Liver (tissue), 9 donors: ENCODE measurements around the gene CUEDC1. TPM values are rescaled to one million over a fixed set of nuclear protein-coding genes. Genes with fewer than 3 reads are reported as not detected.

Source experiments
- DNase-seq: peaks from one replicate; pipeline ENCODE4 v3.0.0-alpha.2; 2017; ENCODE audit warnings: low spot score
- H3K27ac ChIP-seq, 2 donors: one replicate each; pipeline ENCODE4 v1.7.0; 2013; ENCODE audit warnings: inconsistent platforms in 2 of 2, low read length in 2 of 2, control low read depth in 1 of 2, low read depth in 1 of 2, mild to moderate bottlenecking in 1 of 2
- H3K27me3 ChIP-seq, 4 donors: one replicate each; pipeline versions ENCODE4 v1.6.1 to v1.7.0; 2013; ENCODE audit warnings: low read length in 3 of 4, inconsistent platforms in 1 of 4, mild to moderate bottlenecking in 1 of 4, moderate library complexity in 1 of 4; ENCODE audit not compliant: control insufficient read depth in 4 of 4, insufficient read depth in 4 of 4
- H3K36me3 ChIP-seq, 4 donors: one replicate each; pipeline versions ENCODE4 v1.6.1 to v1.7.0; 2013; ENCODE audit warnings: low read length in 3 of 4, mild to moderate bottlenecking in 3 of 4, low read depth in 1 of 4, moderate library complexity in 1 of 4; ENCODE audit not compliant: control insufficient read depth in 4 of 4, insufficient read depth in 3 of 4
- H3K4me1 ChIP-seq, 4 donors: one replicate each; pipeline versions ENCODE4 v1.6.1 to v1.7.0; 2013; ENCODE audit warnings: low read length in 3 of 4, mild to moderate bottlenecking in 3 of 4, moderate library complexity in 1 of 4; ENCODE audit not compliant: control insufficient read depth in 4 of 4, insufficient read depth in 4 of 4
- H3K4me3 ChIP-seq, 3 donors: one replicate each; pipeline versions ENCODE4 v1.6.1 to v1.7.0; 2013; ENCODE audit warnings: low read length in 3 of 3, control low read depth in 1 of 3, low read depth in 1 of 3, mild to moderate bottlenecking in 1 of 3
- H3K9ac ChIP-seq, 2 donors: one replicate each; pipeline ENCODE4 v1.7.0; 2013; ENCODE audit warnings: low read length in 2 of 2, mild to moderate bottlenecking in 2 of 2, moderate library complexity in 2 of 2, control low read depth in 1 of 2, low read depth in 1 of 2
- H3K9me3 ChIP-seq, 4 donors: one replicate each; pipeline versions ENCODE4 v1.6.1 to v1.7.0; 2013; ENCODE audit warnings: low read length in 3 of 4; ENCODE audit not compliant: control insufficient read depth in 4 of 4
- ATF3 ChIP-seq: IDR thresholded peaks from 2 replicates; pipeline ENCODE4 v1.6.1; 2016; ENCODE audit warnings: antibody characterized with exemption
- CTCF ChIP-seq: fragments of 150-350 bp; IDR thresholded peaks from 2 replicates; pipeline ENCODE4 v1.5.1; 2017; ENCODE audit warnings: improper control_type of control experiment, low read depth, low read length; ENCODE audit not compliant: missing input control
- EGR1 ChIP-seq, 2 donors: IDR thresholded peaks; 2 replicates each; pipeline ENCODE4 v1.6.1; 2016 to 2018; ENCODE audit warnings: antibody characterized with exemption in 2 of 2, low read depth in 2 of 2
- FOXA2 ChIP-seq: IDR thresholded peaks from 2 replicates; pipeline ENCODE4 v1.6.1; 2016; ENCODE audit warnings: antibody characterized with exemption
- HNF4A ChIP-seq, 2 donors: conservative IDR thresholded peaks; 2 replicates each; pipeline ENCODE4 v1.6.1; 2016; ENCODE audit warnings: antibody characterized with exemption in 2 of 2, mild to moderate bottlenecking in 2 of 2
- HNF4G ChIP-seq: IDR thresholded peaks from 2 replicates; pipeline ENCODE4 v1.6.1; 2016; ENCODE audit warnings: antibody characterized with exemption
- JUND ChIP-seq, 2 donors: IDR thresholded peaks; 2 replicates each; pipeline ENCODE4 v1.6.1; 2016; ENCODE audit warnings: antibody characterized with exemption in 2 of 2
- NR2F2 ChIP-seq: IDR thresholded peaks from 2 replicates; pipeline ENCODE4 v1.6.1; 2016; ENCODE audit warnings: antibody characterized with exemption
- RAD21 ChIP-seq, 2 donors: IDR thresholded peaks; 2 replicates each; pipeline ENCODE4 v1.6.1; 2016; ENCODE audit warnings: antibody characterized with exemption in 2 of 2, mild to moderate bottlenecking in 2 of 2
- REST ChIP-seq: IDR thresholded peaks from 2 replicates; pipeline ENCODE4 v1.6.1; 2016; ENCODE audit warnings: antibody characterized with exemption, mild to moderate bottlenecking
- RXRA ChIP-seq, 2 donors: IDR thresholded peaks; 2 replicates each; pipeline ENCODE4 v1.6.1; 2017 to 2018; ENCODE audit warnings: antibody characterized with exemption in 2 of 2, mild to moderate bottlenecking in 1 of 2
- SP1 ChIP-seq: IDR thresholded peaks from 2 replicates; pipeline ENCODE4 v1.6.1; 2018; ENCODE audit warnings: antibody characterized with exemption, mild to moderate bottlenecking
- TAF1 ChIP-seq: conservative IDR thresholded peaks from 2 replicates; pipeline ENCODE4 v1.6.1; 2016; ENCODE audit warnings: antibody characterized with exemption, mild to moderate bottlenecking
- YY1 ChIP-seq: IDR thresholded peaks from 2 replicates; pipeline ENCODE4 v1.6.1; 2016; ENCODE audit warnings: antibody characterized with exemption, mild to moderate bottlenecking
- WGBS: extraction: QIAGEN DNeasy Blood & Tissue Kit; methylation state at CpG from one replicate; pipeline ENCODE4 v1.1.7; 2013; 5-methylcytosine and 5-hydroxymethylcytosine counted together
- polyA plus RNA-seq, 2 donors: library from polyadenylated mRNA; stranded (reverse) in 1 of 2; unstranded in 1 of 2; fragments of 200-250 nt in 1 of 2; fragments of >200 nt in 1 of 2; fragmentation: Nextera tagmentation in 1 of 2; extraction: Ambion mirVana in 1 of 2; gene quantifications; one replicate each; pipeline versions ENCODE4 v1.2.1 to v1.2.3, GENCODE V29; 2013 to 2015
- total RNA-seq, 2 donors: library from RNA; depleted of rRNA; stranded (reverse); fragments of >200 nt; gene quantifications; one replicate each; pipeline ENCODE4 v1.2.3, GENCODE V29; 2014
- donor health status: healthy.
- donor health status: healthy.
- donor health status: healthy.
- donor health status: healthy.
- donor health status: healthy.

Gene CUEDC1
- total and polyA plus RNA-seq, 4 donors, result 2.6 to 4.9 (median 3.4) TPM

- H3K4me3 ChIP-seq, result no peak overlapping the region
- no peak for DNase-seq
- 59% methylated on average over 1 of the region's 1 CpG for WGBS
- no peak overlapping the region for H3K9ac ChIP-seq
- peaks cover 1 to 26% (median 24%) of the 10 kb centered on the region in 4 donors for H3K4me1 ChIP-seq
- H3K27ac ChIP-seq, result no peak overlapping the region
- no peaks in the 10 kb centered on the region for H3K27me3 ChIP-seq
- TF ChIP-seq HNF4A (conservative IDR thresholded peaks at IDR 0.05) (no peak), RAD21 (IDR thresholded peaks at IDR 0.05) (no peak), NR2F2 (no peak), YY1 (no peak), CTCF (no peak), HNF4G (no peak), TAF1 (no peak), JUND (IDR thresholded peaks at IDR 0.05) (no peak)
- no peaks in the 10 kb centered on the region for H3K9me3 ChIP-seq
- H3K36me3 ChIP-seq, result peaks cover 6 to 36% (median 30%) of the 10 kb centered on the region in 4 donors
Observed at GRCh38 chr17:58001461-58002124, 46.4 kb upstream of the CUEDC1 start.

- H3K27ac ChIP-seq, result no peak overlapping the region
- H3K9me3 ChIP-seq, result no peaks in the 10 kb centered on the region
- TF ChIP-seq RAD21 (IDR thresholded peaks at IDR 0.05) (peak; percentile 86), RXRA (IDR thresholded peaks at IDR 0.05) (no peak), HNF4G (no peak), SP1 (no peak), ATF3 (no peak), CTCF (peak; percentile 82)
- H3K27me3 ChIP-seq, result no peaks in the 10 kb centered on the region
- peaks cover 3 to 25% (median 21%) of the 10 kb centered on the region in 4 donors for H3K36me3 ChIP-seq
- peaks cover 2 to 14% (median 10%) of the 10 kb centered on the region in 4 donors for H3K4me1 ChIP-seq
- no peak overlapping the region for H3K9ac ChIP-seq
- 87% methylated on average over 1 of the region's 1 CpG for WGBS
- DNase-seq, result no peak
- no peak overlapping the region for H3K4me3 ChIP-seq
Observed at GRCh38 chr17:57999496-58000017, 44.3 kb upstream of the CUEDC1 start.

- peaks cover 2 to 11% (median 5%) of the 10 kb centered on the region in 4 donors for H3K4me1 ChIP-seq
- TF ChIP-seq EGR1 (IDR thresholded peaks at IDR 0.05; ENCODE audit: low read depth in 2 of 2) (no peak), HNF4G (no peak), JUND (IDR thresholded peaks at IDR 0.05) (no peak), CTCF (no peak), REST (no peak), FOXA2 (no peak), SP1 (no peak)
Observed at GRCh38 chr17:57999010-57999495, 43.8 kb upstream of the CUEDC1 start.

More at GRCh38 chr17:57999010-57999495, 43.8 kb upstream of the CUEDC1 start:
- Histone ChIP-seq H3K36me3 (peaks cover 3 to 20% (median 18%) of the 10 kb centered on the region in 4 donors), H3K9ac (no peak overlapping the region), H3K4me3 (no peak overlapping the region), H3K27ac (no peak overlapping the region), H3K27me3 (no peaks in the 10 kb centered on the region), H3K9me3 (no peaks in the 10 kb centered on the region)
- no peak for DNase-seq
